Stimulated activated CD4-positive, alpha-beta T cell treated with anti-CD3 and anti-CD28 coated beads, Interleukin-4, amount 100 ng/mL, for 48 hours (primary cell): ENCODE results near the gene RBM23.
A peak's percentile ranks its signal among the peaks of the same experiment; 100 is the strongest.
"Not testable (repeated sequence)": the region's sequence is repeated elsewhere in the genome, so short reads cannot be mapped to it uniquely, and the experiment has no call there.

ENCODE experiments used
- DNase-seq, 2 donors: peaks; one replicate each; pipeline ENCODE4 v3.0.0-alpha.2; 2020; ENCODE audit warnings: low read depth in 2 of 2

The RBM23 gene

DNA sequence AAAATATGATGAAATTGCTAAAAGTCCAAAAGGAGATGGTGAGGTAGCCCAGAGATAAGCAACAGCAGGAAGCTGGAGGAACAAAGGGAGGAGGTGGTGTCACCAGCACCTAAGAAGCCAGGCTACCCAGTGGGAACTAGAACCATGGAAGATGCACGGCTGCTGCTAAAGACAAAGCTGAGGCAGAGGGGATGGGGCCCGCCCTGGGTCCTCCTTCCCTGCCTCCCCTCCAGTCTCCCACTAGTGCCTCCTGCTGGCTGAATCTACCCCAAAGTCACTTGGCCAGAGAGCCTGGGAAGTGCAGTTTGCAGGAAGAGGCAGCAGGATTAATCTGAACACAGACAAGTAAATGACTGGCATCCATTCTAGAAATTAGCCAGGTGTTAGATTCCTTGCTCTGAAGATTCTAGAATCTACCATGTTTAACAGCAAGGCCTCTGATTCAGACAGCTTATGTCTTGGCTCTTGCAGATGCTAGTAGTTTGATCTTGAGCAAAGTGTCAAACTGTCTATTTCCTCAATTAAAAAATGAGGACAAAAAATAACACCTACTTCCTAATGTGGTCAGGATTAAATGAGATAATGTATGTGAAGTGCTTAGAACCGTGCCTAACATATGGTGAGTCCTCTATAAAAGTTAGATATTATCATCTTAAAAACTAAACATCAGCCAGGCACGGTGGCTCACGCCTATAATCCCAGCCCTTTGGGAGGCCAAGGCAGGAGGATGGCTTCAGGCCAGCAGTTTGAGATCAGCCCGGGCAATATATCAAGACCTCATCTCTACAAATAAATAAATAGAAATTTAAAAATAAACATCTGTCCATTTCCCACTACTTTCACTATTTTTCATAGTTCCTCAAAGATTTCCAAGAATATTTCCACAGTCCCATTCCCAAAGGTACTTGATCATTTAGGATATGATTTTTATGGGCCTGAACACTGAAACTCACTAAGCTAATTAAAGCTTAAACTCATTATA, 53.2 kb downstream of the RBM23 start:
- no peak for DNase-seq

DNA sequence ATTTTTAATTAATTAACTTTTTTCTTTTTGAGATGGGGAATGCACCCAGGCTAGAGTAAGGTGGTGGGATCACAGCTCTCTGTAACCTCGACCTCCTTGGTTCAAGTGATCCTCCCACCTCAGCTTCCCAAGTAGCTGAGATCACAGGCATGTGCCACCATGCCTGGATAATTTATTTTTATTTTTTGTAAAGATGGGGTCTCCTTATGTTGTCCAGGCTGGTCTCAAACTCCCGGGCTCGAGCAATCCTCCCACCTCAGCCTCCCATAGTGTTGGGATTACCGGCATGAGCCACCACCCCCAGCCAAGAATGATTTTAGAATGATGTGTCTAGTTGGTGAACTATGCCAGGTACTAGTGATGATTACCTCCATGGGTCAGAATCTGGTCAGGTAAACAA, 54.0 kb downstream of the RBM23 start:
- DNase-seq, result no peak

DNA sequence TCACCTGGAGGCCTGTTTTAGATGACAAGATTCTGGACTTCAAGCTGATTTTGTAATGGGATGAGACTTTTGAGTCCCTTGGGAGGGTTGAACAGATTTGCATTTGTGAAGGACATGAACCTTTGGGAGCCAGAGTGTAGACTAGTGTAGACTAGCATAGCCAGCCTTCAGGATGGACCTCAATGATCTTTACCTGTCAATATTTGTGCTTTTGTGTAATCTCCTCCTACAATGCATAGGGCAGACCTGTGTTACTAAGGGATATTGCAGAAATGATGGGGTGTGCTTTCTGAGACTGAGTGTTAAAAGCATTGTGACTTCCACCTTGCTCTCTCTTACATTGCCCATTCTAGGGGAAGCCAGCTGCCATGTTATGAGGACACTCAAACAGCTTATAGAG, 57.3 kb downstream of the RBM23 start:
- DNase-seq, result no peak

DNA sequence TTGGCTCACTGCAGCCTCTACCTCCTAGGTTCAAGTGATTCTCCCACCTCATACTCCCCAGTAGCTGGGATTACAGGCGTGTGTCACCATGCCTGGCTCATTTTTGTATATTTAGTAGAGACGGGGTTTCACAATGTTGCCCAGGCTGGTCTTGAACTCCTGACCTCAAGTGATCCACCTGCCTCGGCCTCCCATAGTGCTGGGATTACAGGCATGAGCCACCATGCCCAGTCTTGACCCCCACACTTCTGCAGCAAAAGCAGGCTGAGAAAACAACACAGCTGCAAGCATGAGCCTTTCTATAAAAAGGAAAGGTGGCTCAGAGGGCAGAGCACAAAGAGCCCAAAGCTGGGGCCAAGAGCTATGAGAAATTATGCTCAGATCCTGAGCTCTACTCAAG, 58.6 kb downstream of the RBM23 start:
- not testable (repeated sequence) for DNase-seq

DNA sequence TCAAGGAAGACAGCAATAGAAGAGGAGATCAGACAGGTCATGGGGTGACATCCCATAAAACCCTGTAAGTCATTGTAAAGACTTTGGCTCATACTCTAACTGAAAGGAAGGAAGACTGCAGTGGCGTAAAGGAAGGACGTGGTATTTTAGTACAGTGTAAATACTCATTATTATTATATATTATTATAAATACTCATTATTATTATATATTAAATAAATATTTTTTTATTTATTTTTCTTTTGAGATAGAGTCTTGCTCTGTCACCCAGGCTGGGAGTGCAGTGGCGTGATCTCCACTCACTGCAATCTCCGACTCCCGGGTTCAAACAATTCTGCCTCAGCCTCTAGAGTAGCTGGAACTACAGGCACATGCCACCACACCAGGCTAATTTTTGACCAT, 62.5 kb downstream of the RBM23 start:
- DNase-seq, result no peak

DNA sequence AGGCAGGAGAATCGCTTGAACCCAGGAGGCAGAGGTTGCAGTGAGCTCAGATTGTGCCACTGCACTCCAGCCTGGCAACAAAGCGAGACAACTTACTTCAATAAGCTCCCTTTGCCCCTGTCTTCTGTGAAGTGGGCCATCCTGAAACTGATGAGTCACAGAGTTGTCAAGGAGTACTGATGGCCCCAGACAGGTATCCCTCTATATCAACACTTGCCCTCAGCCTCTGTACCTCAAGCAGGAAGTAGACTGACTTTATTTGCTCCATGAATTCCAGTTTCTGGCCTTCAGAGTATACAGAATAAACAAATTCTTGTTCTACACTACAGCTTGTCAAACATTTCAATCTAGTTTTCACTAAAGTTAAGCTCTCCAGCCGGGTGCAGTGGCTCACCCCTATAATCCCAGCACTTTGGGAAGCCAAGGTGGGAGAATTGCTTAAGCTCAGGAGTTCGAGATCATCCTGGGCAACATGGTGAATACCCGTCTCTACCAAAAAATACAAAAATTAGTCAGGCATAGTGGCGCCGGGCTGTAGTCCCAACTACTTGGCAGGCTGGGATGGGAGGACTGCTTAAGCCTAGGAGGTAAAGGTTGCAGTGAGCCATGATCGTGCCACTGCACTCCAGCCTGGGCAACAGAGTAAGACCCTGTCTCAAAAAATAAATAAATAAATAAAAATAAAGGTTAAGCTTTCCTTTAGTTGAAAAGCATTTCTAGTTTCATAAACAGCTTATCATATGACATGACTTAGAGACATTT, 63.8 kb downstream of the RBM23 start:
- no peak for DNase-seq

DNA sequence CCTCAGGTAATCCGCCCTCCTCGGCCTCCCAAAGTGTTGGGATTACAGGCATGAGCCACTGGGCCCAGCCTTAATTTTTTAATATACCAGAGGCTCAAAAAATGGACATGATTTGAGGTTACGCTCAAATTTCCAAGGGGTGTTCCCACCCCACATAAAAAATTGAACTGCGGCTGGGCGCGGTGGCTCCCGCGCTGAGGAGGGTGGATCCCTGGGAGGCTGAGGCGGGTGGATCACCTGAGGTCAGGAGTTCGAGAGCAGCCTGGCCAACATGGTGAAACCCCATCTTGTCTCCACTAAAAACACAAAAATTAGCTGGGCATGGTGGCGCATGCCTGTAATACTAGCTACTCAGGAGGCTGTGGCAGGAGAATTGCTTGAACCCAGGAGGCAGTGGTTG, 64.7 kb downstream of the RBM23 start:
- DNase-seq, result not testable (repeated sequence)

DNA sequence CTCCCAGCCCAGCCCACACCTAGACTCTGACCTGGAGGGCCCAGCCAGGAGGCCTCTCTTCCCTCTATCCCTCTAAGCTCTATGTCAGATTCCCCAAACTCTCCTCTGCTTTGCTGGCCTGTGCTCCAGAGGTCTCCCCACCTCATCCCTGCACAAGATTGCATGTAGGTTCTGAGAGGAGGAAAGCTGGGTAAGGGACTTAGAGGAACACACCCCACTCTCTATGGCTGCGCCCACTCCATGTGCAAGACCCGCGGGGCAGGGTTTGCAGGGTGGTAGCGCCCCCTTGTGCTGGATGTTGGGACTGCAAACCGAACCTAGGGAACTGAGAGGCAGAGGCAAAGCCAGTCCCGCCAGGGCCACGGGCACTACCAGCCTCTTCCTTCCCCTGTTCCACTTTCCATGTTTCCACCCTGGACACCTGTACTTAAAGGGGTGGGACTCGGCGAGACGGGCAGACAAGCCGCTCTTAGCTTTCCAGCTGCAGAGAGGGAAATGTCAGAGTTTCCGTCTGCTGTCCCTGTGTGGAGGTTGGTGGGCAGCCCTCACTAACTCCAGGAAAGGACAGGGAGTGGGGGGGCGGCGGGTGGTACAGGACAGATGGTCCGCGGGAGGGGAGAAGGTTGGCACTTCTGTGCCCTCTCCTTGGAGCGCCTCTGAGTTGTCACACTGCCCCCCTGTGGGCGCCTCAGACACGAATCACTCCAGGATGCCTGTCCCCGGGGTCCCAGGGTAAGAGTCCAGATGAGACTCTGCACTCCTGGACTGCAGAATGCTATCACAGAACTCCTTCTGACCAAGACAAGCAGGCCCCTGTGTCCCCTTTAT, 65.8 kb downstream of the RBM23 start:
- DNase-seq, result peak; percentile 83 to 98

DNA sequence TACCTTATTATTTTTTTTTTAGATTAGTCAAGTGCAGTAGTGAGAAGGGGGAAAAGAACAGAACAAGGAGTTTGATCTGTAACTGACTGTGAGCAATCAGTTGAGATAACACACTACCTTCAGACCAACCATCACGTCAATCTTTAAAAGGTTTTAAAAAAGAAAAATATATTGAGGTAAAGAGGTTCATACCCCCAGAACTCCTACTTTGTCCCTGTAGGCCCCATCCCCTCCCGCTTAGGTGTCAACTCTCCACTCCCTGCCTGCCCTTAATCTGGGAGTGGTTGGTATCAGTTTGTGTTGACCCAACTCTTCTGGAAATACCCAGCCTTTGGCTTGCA, 66.4 kb downstream of the RBM23 start:
- no peak for DNase-seq

DNA sequence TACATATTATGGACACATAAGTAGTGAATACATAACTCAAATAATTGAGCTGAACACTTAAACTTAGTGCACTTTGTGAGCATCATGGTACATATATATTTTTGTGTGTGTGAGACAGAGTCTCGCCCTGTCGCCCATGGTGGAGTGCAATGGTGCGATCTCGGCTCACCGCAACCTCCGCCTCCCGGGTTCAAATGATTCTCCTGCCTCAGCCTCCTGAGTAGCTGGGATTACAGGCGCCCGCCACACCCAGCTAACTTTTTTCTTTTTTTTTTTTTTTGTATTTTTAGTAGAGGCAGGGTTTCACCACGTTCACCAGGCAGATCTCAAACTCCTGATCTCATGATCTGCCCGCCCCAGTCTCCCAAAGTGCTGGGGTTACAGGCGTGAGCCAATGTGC, 66.8 kb downstream of the RBM23 start:
- not testable (repeated sequence) for DNase-seq

DNA sequence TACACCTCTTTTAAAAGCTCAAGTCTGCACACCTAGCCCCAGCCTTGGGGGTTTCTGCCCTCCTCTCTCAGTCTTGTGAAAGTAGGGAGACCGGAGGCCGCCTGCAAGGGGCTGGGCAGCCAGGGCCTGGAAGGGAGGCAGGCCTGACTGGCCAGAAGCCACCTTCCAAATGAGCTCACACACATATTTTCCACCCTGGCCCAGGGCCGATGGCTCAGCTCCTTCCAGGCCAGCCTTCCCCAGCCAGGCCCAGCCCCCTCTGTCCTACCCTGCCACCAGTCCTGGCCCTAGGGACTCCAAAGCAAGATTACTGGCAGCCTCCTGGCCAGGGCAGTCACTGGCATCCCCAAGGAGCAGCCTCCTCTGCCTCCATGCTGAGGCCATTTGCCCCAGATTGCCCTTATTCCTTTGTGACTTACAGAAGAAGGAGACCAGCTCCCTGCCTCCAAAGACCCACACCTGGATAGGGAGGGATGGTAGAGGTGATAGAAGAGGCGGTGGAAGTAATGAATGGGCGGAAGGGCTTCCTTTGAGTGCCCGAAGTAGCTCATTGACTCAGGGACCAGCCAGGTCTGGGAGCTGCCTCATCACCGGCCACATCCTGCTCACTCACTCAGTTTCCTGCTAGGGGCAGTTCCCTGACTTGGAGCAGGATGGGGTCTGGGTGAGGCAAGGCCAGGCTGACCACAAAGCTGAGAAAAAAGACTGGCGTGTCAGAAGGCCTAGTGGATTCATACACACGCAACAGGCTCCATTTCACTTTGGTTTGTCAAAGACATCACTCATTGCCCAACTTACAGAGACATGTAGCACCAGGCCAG, 67.8 kb downstream of the RBM23 start:
- DNase-seq, result peak in 1 of 2 donors; percentile 26

DNA sequence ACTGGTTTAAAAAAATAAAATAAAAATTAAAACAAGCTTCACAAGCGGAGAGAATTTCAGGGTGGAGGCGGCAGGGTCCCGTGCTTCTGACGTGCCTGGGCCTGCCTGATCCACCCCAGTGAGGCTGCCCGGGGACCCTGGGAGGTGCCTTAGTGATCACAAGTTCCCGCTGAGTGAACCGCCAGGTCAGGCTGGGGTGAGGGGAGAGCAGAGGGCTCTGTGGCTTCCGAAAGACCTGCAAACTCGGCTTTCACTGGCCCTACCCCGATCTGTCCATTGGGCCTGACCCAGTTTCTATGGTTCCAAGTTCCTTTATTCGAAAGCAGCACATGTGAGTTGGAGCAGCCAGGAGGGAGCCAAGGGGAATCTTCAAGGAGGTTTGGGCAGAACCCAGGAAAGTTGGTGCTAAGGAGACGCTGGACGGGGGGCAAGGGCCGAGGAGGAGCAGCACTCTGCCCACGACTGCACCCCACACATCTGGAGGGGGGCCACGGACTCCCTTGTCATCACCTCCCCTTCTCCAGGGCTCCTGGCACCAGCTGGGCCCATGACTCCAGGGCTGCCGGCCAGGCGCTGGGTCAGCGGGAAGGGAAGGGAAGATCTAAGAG, 69.6 kb downstream of the RBM23 start:
- no peak for DNase-seq

DNA sequence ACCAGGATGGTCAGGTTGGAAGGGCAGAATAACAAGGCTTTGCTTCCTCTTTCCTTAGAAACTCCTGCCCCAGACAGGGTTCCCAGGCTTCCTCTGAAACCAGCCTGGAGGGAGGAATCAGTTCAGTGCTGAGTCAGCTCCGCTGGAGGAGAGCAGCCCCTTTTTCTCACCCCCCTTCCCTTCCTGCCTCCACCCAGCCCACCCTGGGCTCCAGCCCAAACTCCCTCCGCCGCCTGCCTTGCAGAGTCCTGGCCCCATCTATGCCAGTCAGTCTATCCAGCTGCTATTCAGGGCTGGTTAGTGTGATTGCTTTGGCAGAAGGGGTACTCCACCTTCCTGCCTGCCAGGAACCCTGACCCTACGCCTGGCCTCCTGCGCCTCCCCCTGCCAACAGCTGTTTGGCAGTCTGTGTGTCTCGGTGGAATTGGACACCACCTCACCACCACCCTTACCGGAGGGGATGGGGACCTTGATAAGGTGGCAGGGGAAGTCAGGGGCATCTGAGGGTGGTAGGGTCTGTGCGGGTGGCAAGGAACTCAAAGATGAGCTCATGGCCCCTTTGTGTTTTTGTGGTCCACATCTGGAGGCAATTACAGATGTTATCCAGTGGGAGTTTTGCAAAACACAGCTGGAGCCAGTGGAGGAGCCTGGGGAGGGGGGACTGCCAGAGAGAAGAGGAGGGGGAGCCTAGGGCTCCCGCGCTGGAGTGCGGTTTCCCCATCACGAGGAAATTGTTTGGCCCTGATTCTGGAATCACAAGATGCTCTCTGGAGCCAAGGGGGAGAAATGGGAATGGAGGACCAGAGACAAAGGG, 70.4 kb downstream of the RBM23 start:
- DNase-seq, result no peak

DNA sequence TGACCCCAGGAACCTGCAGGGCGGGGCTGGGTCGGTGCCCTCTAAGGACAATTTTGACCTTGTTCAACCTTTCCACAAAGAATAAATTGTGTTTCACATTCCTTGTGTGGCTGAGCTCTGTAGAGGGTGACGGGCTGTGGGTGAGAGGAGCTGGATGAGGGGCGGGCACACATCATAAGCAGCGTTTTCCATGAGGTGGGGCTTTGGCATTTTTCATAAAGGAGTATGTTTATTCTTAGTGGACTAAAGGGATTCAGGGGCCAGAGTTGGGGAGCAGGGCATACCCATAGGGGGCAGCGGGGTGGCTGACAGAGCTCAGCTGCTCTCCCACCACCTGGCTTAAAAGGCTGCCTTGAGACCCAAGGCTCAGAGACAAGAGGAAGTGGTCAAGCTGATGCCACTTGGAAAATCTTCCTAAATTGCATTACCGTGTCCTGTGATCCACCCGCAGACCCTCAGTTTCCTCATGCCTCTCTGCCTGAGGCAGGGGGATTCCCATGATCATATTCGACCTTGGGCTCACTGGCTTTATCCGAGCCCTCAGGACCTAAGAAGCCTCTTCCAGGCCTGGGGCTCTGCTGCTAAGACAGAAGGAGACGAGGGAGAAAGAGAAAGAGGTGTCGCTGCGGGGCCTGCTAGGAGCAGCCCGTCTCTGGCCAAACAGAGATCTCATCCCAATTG, 71.1 kb downstream of the RBM23 start:
- no peak for DNase-seq

DNA sequence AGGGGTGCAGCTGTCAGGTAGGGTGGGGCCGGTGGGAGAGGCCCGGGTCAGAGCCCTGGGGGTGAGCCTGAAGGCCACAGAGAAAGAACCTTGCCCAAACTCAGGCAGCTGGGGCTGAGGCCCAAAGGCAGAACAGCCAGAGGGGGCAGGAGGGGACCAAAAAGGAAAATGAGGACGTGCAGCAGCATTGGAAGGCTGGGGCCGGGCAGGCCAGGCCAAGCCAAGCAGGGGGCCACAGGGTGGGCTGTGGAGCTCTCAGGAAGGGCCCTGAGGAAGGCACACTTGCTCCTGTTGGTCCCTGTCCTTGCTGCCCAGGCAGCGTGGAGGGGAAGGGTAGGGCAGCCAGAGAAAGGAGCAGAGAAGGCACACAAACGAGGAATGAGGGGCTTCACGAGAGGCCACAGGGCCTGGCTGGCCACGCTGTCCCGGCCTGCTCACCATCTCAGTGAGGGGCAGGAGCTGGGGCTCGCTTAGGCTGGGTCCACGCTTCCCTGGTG, 72.1 kb downstream of the RBM23 start:
- DNase-seq, result no peak

DNA sequence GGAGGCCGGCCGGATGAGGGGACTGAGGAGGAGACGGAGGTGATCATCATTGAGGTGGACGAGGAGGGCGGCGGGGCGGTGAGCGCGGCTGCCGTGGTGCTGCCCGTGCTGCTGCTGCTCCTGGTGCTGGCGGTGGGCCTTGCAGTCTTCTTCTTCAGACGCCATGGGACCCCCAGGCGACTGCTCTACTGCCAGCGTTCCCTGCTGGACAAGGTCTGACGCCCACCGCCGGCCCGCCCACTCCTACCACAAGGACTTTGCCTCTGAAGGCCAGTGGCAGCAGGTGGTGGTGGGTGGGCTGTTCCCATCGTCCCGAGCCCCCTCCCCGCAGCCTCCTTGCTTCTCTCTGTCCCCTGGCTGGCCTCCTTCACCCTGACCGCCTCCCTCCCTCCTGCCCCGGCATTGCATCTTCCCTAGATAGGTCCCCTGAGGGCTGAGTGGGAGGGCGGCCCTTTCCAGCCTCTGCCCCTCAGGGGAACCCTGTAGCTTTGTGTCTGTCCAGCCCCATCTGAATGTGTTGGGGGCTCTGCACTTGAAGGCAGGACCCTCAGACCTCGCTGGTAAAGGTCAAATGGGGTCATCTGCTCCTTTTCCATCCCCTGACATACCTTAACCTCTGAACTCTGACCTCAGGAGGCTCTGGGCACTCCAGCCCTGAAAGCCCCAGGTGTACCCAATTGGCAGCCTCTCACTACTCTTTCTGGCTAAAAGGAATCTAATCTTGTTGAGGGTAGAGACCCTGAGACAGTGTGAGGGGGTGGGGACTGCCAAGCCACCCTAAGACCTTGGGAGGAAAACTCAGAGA, 72.9 kb downstream of the RBM23 start:
- DNase-seq, result no peak

DNA sequence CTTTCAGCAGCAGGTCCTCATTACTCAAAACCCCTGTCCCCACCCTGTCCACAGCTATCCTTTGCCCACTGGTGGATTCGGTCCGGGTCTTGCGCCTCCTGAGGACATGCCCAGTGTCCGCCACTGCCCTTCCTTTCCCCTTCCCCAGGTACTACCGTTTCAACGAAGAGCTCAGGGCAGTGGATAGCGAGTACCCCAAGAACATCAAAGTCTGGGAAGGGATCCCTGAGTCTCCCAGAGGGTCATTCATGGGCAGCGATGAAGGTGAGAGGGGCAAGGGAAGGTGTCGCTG, 73.9 kb downstream of the RBM23 start:
- DNase-seq, result no peak
